NB4 (cell line): ENCODE measurements around the gene DMRTC2.

Experiments
- DNase-seq: peaks from one replicate; pipeline ENCODE4 v3.0.0; 2010; ENCODE audit warnings: low read depth
- H3K4me3 ChIP-seq: one replicate; pipeline ENCODE4 v1.5.1; 2011; ENCODE audit warnings: mild to moderate bottlenecking, low read depth, low read length, moderate library complexity
- MYC ChIP-seq: IDR thresholded peaks from 2 replicates; pipeline ENCODE4 v1.6.1; 2011; ENCODE audit warnings: low read depth, low read length
- POLR2A ChIP-seq: IDR thresholded peaks from 2 replicates; pipeline ENCODE4 v1.6.1; 2011; ENCODE audit warnings: mild to moderate bottlenecking; ENCODE audit not compliant: insufficient read length; ENCODE audit errors: extremely low read depth
- TF ChIP-seq, protein P1 (sequence below): IDR thresholded peaks from 2 replicates; pipeline ENCODE4 v1.6.1; 2011; ENCODE audit warnings: low read depth, low read length
- TF ChIP-seq, protein P2 (sequence below): IDR thresholded peaks from one replicate; pipeline ENCODE4 v1.5.1; 2012; ENCODE audit warnings: low read depth, low read length

The DMRTC2 gene

GRCh38 chr19:41896581-41896942, 51.7 kb downstream of the DMRTC2 start:
- DNase-seq = no peak
- no peak overlapping the region for H3K4me3 ChIP-seq
- TF ChIP-seq, protein P1, sequence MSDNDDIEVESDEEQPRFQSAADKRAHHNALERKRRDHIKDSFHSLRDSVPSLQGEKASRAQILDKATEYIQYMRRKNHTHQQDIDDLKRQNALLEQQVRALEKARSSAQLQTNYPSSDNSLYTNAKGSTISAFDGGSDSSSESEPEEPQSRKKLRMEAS = no peak
- TF ChIP-seq, protein P2, sequence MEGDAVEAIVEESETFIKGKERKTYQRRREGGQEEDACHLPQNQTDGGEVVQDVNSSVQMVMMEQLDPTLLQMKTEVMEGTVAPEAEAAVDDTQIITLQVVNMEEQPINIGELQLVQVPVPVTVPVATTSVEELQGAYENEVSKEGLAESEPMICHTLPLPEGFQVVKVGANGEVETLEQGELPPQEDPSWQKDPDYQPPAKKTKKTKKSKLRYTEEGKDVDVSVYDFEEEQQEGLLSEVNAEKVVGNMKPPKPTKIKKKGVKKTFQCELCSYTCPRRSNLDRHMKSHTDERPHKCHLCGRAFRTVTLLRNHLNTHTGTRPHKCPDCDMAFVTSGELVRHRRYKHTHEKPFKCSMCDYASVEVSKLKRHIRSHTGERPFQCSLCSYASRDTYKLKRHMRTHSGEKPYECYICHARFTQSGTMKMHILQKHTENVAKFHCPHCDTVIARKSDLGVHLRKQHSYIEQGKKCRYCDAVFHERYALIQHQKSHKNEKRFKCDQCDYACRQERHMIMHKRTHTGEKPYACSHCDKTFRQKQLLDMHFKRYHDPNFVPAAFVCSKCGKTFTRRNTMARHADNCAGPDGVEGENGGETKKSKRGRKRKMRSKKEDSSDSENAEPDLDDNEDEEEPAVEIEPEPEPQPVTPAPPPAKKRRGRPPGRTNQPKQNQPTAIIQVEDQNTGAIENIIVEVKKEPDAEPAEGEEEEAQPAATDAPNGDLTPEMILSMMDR = no peak
- TF ChIP-seq MYC (no peak), POLR2A (no peak)

DNA sequence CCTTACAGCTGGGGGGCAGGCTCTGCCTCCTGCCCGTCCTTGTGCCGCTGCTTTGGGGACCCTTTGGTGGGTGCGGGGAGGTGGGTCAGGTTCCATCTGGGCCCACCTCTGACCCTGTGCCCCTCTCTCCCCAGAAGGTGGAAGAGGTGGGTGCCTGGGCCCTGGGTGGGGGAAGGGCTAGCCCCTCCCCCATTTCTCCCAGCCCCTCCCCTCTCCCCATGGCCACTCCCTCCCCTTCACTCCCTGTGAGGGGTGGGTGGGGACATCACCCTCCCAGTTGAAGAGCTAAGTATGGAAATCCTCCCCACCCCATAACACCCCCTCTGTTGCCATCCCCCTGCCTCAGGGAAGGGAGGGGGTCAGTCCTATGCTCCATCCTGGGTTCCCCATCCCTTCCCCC, 52.3 kb downstream of the DMRTC2 start:
- H3K4me3 ChIP-seq = no peak overlapping the region
- no peak for DNase-seq
- TF ChIP-seq, protein P1 = no peak
- TF ChIP-seq POLR2A = no peak
- TF ChIP-seq MYC = no peak
- TF ChIP-seq, protein P2 = no peak

- no peak overlapping the region for H3K4me3 ChIP-seq
- DNase-seq = no peak
- TF ChIP-seq, protein P1 = no peak
- no peak for TF ChIP-seq MYC
These were observed 53.0 kb downstream of the DMRTC2 start for GRCh38 chr19:41897820-41898219.

GRCh38 chr19:41898235-41898634, 53.4 kb downstream of the DMRTC2 start:
- no peak for TF ChIP-seq POLR2A
- TF ChIP-seq MYC = no peak
- no peak overlapping the region for H3K4me3 ChIP-seq
- DNase-seq = no peak
